ENCODE results near the gene SYNE2.

The SYNE2 gene

GRCh38 chr14:63911404-63911803 lies 58.6 kb downstream of the SYNE2 start:
- no peak for DNase-seq (ENCODE audit: low spot score)

GRCh38 chr14:63912286-63912685 lies 59.5 kb downstream of the SYNE2 start:
- DNase-seq (ENCODE audit: low spot score): no peak

GRCh38 chr14:63918411-63918810 lies 65.6 kb downstream of the SYNE2 start:
- no peak for DNase-seq (ENCODE audit: low spot score)

GRCh38 chr14:63922696-63923421 lies 70.1 kb downstream of the SYNE2 start:
- no peak for DNase-seq (ENCODE audit: low spot score)

- DNase-seq (ENCODE audit: low spot score): no peak
Observed at GRCh38 chr14:63923422-63923752, 70.6 kb downstream of the SYNE2 start.

- no peak for DNase-seq (ENCODE audit: low spot score)
Observed at GRCh38 chr14:63924375-63924774, 71.6 kb downstream of the SYNE2 start.

- DNase-seq (ENCODE audit: low spot score): no peak
Observed at GRCh38 chr14:63926641-63927040, 73.8 kb downstream of the SYNE2 start.

- DNase-seq (ENCODE audit: low spot score): no peak
Observed at GRCh38 chr14:63928744-63929174, 76.0 kb downstream of the SYNE2 start.

GRCh38 chr14:63933110-63933509 lies 80.3 kb downstream of the SYNE2 start:
- DNase-seq (ENCODE audit: low spot score): no peak

- no peak for DNase-seq (ENCODE audit: low spot score)
Observed at GRCh38 chr14:63933711-63934110, 80.9 kb downstream of the SYNE2 start.

GRCh38 chr14:63938198-63939005 lies 85.6 kb downstream of the SYNE2 start:
- no peak for DNase-seq (ENCODE audit: low spot score)

GRCh38 chr14:63939006-63939270 lies 86.1 kb downstream of the SYNE2 start:
- DNase-seq (ENCODE audit: low spot score): no peak

GRCh38 chr14:63940387-63940786 lies 87.6 kb downstream of the SYNE2 start:
- DNase-seq (ENCODE audit: low spot score): no peak

- DNase-seq (ENCODE audit: low spot score): no peak
Observed at GRCh38 chr14:63941023-63941422, 88.2 kb downstream of the SYNE2 start.

- DNase-seq (ENCODE audit: low spot score): no peak
Observed at GRCh38 chr14:63949696-63950095, 96.9 kb downstream of the SYNE2 start.

GRCh38 chr14:63951021-63951420 lies 98.2 kb downstream of the SYNE2 start:
- no peak for DNase-seq (ENCODE audit: low spot score)

- DNase-seq (ENCODE audit: low spot score): no peak
Observed at GRCh38 chr14:63951429-63951828, 98.6 kb downstream of the SYNE2 start.

- DNase-seq (ENCODE audit: low spot score): no peak
Observed at GRCh38 chr14:63952053-63952932, 99.5 kb downstream of the SYNE2 start.

- no peak for DNase-seq (ENCODE audit: low spot score)
Observed at GRCh38 chr14:63952933-63953437, 100.2 kb downstream of the SYNE2 start.

- no peak for DNase-seq (ENCODE audit: low spot score)
Observed at GRCh38 chr14:63956326-63956725, 103.5 kb downstream of the SYNE2 start.

GRCh38 chr14:63960926-63961567 lies 108.2 kb downstream of the SYNE2 start:
- DNase-seq (ENCODE audit: low spot score): peak; percentile 14

GRCh38 chr14:63962906-63963305 lies 110.1 kb downstream of the SYNE2 start:
- no peak for DNase-seq (ENCODE audit: low spot score)

Data from hepatic stellate cell (primary cell).